ENCODE measurements around the gene GFOD2. TPM values are rescaled to one million over a fixed set of nuclear protein-coding genes. Genes with fewer than 3 reads are reported as not detected.
A peak's percentile ranks its signal among the peaks of the same experiment; 100 is the strongest.

The GFOD2 gene
- total and polyA plus RNA-seq, 2 of the 13 experiments (the other 11 are each of a cell fraction or from before 2014, with no cell fraction given) = 11.1 to 17.2 TPM

DNA sequence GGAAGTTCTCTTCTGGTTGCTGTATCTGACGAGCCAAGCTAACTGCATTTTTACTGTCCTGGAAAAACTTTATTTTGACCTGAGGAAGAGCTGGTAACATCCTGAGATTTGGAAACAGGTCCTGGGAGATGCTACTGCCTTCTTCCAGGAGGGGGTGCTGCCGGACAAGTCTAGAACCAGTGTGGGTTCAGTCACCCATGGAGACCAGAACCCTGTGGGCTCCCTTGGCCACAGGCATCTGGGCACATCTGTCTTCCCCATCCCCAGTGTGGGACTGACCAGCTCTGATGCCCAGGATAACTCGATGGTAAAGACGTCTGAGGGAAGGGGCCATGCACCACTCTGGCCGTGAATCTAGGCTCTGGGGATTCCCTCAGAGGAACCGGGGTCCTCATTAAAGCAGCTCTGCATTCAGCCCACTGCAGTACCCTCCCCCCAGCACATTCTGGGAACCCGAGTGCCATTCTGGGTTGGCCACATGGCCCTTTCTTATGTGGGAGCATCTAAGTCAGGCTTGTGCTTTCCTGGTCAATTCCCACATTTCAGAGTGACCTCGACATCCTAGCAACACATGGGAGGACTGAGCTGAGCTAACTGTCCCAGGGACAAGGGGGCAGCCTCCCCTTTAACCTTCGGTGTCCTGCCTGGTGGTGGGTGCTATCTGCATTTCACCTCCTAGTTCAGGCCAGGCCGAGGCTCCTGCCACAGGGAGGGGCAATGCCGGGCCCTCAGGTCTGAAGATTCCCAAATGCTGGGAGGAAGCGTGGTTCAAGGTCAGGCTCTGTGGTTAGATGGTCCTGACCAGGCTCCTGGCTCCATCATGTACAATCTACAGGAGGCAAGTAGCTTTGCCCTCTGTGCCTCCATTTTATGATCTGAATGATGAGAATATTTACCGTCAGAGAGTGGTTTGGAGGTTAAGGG, 46.1 kb downstream of the GFOD2 start (continued):
- no peak for TF ChIP-seq ZNF225 (CRISPR knock-in tag; IDR thresholded peaks at IDR 0.05)
- TF ChIP-seq ZNF558 (CRISPR knock-in tag; IDR thresholded peaks at IDR 0.05; ENCODE audit: borderline replicate concordance) = no peak
- TF ChIP-seq, protein P1, sequence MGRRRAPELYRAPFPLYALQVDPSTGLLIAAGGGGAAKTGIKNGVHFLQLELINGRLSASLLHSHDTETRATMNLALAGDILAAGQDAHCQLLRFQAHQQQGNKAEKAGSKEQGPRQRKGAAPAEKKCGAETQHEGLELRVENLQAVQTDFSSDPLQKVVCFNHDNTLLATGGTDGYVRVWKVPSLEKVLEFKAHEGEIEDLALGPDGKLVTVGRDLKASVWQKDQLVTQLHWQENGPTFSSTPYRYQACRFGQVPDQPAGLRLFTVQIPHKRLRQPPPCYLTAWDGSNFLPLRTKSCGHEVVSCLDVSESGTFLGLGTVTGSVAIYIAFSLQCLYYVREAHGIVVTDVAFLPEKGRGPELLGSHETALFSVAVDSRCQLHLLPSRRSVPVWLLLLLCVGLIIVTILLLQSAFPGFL (CRISPR knock-in tag; IDR thresholded peaks at IDR 0.05) = no peak
- no peak for TF ChIP-seq HDAC2 (CRISPR knock-in tag; IDR thresholded peaks at IDR 0.05)
- TF ChIP-seq, protein P2, sequence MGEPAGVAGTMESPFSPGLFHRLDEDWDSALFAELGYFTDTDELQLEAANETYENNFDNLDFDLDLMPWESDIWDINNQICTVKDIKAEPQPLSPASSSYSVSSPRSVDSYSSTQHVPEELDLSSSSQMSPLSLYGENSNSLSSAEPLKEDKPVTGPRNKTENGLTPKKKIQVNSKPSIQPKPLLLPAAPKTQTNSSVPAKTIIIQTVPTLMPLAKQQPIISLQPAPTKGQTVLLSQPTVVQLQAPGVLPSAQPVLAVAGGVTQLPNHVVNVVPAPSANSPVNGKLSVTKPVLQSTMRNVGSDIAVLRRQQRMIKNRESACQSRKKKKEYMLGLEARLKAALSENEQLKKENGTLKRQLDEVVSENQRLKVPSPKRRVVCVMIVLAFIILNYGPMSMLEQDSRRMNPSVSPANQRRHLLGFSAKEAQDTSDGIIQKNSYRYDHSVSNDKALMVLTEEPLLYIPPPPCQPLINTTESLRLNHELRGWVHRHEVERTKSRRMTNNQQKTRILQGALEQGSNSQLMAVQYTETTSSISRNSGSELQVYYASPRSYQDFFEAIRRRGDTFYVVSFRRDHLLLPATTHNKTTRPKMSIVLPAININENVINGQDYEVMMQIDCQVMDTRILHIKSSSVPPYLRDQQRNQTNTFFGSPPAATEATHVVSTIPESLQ (CRISPR knock-in tag; conservative IDR thresholded peaks at IDR 0.05) = peak; percentile 63; the same call in 1 of the 2 replicates
- TF ChIP-seq ZNF614 (CRISPR knock-in tag; IDR thresholded peaks at IDR 0.05; ENCODE audit: borderline replicate concordance) = 0 out of 2 replicates have a peak, but pooled peaks have one; percentile 32
- TF ChIP-seq NCOA5 (CRISPR knock-in tag; IDR thresholded peaks at IDR 0.05) = no peak
- peak; percentile 35; the same call in 1 of the 2 replicates for TF ChIP-seq ZKSCAN8 (CRISPR knock-in tag; IDR thresholded peaks at IDR 0.05; ENCODE audit: borderline replicate concordance)
- TF ChIP-seq, protein P3, sequence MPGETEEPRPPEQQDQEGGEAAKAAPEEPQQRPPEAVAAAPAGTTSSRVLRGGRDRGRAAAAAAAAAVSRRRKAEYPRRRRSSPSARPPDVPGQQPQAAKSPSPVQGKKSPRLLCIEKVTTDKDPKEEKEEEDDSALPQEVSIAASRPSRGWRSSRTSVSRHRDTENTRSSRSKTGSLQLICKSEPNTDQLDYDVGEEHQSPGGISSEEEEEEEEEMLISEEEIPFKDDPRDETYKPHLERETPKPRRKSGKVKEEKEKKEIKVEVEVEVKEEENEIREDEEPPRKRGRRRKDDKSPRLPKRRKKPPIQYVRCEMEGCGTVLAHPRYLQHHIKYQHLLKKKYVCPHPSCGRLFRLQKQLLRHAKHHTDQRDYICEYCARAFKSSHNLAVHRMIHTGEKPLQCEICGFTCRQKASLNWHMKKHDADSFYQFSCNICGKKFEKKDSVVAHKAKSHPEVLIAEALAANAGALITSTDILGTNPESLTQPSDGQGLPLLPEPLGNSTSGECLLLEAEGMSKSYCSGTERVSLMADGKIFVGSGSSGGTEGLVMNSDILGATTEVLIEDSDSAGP (CRISPR knock-in tag; IDR thresholded peaks at IDR 0.05; ENCODE audit: borderline replicate concordance) = peak; percentile 55; the same call in 1 of the 2 replicates
- no peak for TF ChIP-seq MTA3 (CRISPR knock-in tag; IDR thresholded peaks at IDR 0.05)
- TF ChIP-seq, protein P4, sequence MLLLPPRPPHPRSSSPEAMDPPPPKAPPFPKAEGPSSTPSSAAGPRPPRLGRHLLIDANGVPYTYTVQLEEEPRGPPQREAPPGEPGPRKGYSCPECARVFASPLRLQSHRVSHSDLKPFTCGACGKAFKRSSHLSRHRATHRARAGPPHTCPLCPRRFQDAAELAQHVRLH (CRISPR knock-in tag; IDR thresholded peaks at IDR 0.05; ENCODE audit: borderline replicate concordance, low read depth) = peak; percentile 18; the same call in 1 of the 2 replicates
- peak; percentile 20 for TF ChIP-seq TEAD3 (CRISPR knock-in tag; optimal IDR thresholded peaks at IDR 0.05; ENCODE audit: borderline replicate concordance)
- no peak for TF ChIP-seq ETV6 (CRISPR knock-in tag; conservative IDR thresholded peaks at IDR 0.05)
- TF ChIP-seq ZNF20 (CRISPR knock-in tag; IDR thresholded peaks at IDR 0.05) = no peak
- TF ChIP-seq, protein P5, sequence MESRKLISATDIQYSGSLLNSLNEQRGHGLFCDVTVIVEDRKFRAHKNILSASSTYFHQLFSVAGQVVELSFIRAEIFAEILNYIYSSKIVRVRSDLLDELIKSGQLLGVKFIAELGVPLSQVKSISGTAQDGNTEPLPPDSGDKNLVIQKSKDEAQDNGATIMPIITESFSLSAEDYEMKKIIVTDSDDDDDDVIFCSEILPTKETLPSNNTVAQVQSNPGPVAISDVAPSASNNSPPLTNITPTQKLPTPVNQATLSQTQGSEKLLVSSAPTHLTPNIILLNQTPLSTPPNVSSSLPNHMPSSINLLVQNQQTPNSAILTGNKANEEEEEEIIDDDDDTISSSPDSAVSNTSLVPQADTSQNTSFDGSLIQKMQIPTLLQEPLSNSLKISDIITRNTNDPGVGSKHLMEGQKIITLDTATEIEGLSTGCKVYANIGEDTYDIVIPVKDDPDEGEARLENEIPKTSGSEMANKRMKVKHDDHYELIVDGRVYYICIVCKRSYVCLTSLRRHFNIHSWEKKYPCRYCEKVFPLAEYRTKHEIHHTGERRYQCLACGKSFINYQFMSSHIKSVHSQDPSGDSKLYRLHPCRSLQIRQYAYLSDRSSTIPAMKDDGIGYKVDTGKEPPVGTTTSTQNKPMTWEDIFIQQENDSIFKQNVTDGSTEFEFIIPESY (CRISPR knock-in tag; IDR thresholded peaks at IDR 0.05) = no peak
- peak; percentile 75 for TF ChIP-seq SMC3 (IDR thresholded peaks at IDR 0.05; ENCODE audit: low read length)
- no peak for TF ChIP-seq ZFP36 (IDR thresholded peaks at IDR 0.05; ENCODE audit: borderline replicate concordance, low read depth, low read length, partially characterized antibody)
- TF ChIP-seq ZNF709 (CRISPR knock-in tag; IDR thresholded peaks at IDR 0.05) = no peak
- TF ChIP-seq SMAD3 (CRISPR knock-in tag; IDR thresholded peaks at IDR 0.05) = 0 out of 2 replicates have a peak, but pooled peaks have one; percentile 39
